LNCaP clone FGC (cell line): ENCODE results near the gene AUNIP.
A peak's percentile ranks its signal among the peaks of the same experiment; 100 is the strongest.

Experiments used
- DNase-seq: peaks from one replicate; pipeline ENCODE4 v3.0.0-alpha.2; 2011; ENCODE audit warnings: low read depth
- H3K4me3 ChIP-seq: 2 replicates; pipeline ENCODE4 v1.5.1; 2011; ENCODE audit warnings: mild to moderate bottlenecking, low read depth, low read length, control low read depth
- TF ChIP-seq, protein P1 (sequence below): IDR thresholded peaks from 2 replicates; pipeline ENCODE4 v1.5.1; 2012; ENCODE audit warnings: mild to moderate bottlenecking; ENCODE audit not compliant: control insufficient read depth, insufficient read depth; ENCODE audit errors: extremely low read depth

AUNIP gene

GRCh38 chr1:25858906-25859789 lies at the start of gene AUNIP:
Gene AUNIP, minus strand, starts transcription at chr1:25859457. Its CDS starts 100 bp downstream, at chr1:25859357.
- TF ChIP-seq, protein P1, sequence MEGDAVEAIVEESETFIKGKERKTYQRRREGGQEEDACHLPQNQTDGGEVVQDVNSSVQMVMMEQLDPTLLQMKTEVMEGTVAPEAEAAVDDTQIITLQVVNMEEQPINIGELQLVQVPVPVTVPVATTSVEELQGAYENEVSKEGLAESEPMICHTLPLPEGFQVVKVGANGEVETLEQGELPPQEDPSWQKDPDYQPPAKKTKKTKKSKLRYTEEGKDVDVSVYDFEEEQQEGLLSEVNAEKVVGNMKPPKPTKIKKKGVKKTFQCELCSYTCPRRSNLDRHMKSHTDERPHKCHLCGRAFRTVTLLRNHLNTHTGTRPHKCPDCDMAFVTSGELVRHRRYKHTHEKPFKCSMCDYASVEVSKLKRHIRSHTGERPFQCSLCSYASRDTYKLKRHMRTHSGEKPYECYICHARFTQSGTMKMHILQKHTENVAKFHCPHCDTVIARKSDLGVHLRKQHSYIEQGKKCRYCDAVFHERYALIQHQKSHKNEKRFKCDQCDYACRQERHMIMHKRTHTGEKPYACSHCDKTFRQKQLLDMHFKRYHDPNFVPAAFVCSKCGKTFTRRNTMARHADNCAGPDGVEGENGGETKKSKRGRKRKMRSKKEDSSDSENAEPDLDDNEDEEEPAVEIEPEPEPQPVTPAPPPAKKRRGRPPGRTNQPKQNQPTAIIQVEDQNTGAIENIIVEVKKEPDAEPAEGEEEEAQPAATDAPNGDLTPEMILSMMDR, result no peak
- peak within 1 kb of the TSS; percentile 60 for H3K4me3 ChIP-seq
- DNase-seq, result no peak

- no peak overlapping the region for H3K4me3 ChIP-seq
- TF ChIP-seq, protein P1, result no peak
- no peak for DNase-seq
Observed at GRCh38 chr1:25909040-25909439, 49.8 kb upstream of the AUNIP start.

- no peak for DNase-seq
- no peak overlapping the region for H3K4me3 ChIP-seq
- TF ChIP-seq, protein P1, result no peak
Observed at GRCh38 chr1:25908161-25908560, 48.9 kb upstream of the AUNIP start.

DNA sequence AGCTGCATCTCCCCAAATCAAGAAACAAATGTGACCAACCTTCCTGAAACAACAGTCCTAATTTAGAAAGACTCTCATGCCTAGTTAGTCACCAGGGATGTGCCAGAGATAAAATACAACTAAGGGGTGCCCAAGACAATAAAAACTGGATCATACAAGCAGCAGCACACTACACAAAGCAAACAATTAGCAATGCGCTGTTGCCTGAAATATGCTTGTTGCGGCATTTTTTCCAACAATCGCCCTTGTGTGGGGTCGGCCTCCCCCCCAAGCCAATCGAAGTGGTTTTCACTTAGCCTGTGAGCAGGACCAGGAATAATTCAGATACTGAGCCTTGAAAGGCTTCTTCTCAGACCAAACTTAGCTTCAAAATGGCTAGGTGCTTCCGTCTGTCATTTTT lies 48.3 kb upstream of the AUNIP start:
- TF ChIP-seq, protein P1, result no peak
- no peak for DNase-seq
- no peak overlapping the region for H3K4me3 ChIP-seq

GRCh38 chr1:25906644-25907300 lies 47.5 kb upstream of the AUNIP start:
- TF ChIP-seq, protein P1, result no peak
- no peak for DNase-seq
- H3K4me3 ChIP-seq, result peak overlapping the region; percentile 56

- no peak for DNase-seq
- TF ChIP-seq, protein P1, result no peak
- peak within 1 kb of the TSS; percentile 56 for H3K4me3 ChIP-seq
Observed at GRCh38 chr1:25905680-25906643, 46.7 kb upstream of the AUNIP start, which contains the start of gene STMN1. Gene STMN1, minus strand, starts transcription at chr1:25906419. Its CDS starts 1,743 bp downstream, at chr1:25904676.
